Fibroblast of gingiva (primary cell): Measurements from ENCODE around the gene CTNNA3.

ENCODE experiments used
- DNase-seq: peaks from one replicate; pipeline ENCODE4 v3.0.0-alpha.2; 2011; ENCODE audit warnings: low read depth

CTNNA3 gene

DNA sequence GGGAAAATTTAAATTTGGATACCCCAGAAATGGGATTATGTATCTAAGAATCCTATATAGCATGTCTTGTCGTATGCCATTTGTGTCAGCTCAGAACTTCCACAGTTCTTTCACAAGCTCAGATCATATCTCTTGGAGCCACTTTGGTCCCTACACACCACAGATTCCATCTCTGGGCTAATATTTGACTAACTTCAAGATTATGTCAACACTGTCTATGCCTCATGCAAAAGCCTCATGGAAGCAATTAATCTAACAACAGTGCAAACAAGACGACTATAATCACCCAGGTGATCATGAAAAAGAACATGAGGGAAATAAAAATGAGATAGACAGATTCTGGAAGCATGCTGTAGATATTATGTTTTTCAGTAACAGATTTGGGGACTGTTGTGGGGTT, 581.0 kb downstream of the CTNNA3 start:
- no peak for DNase-seq

DNA sequence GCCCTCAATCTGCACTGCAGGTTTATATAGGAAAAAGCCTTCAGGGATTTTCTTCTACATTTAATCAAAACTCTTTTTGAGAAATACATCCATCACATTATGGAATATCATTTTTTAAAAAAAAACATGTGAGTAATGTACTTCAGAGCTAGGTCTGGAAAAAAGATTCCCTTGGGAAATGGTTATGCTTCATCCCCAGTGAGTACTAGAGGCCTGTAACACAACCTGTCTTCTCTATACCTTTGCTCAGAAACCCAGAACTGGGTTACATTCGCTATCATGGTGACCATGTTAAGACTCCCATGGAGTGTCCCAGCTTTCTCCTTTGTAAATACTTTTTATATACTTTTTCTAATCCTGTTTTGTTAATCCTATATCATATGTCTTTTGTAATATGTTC, 583.2 kb downstream of the CTNNA3 start:
- no peak for DNase-seq

DNA sequence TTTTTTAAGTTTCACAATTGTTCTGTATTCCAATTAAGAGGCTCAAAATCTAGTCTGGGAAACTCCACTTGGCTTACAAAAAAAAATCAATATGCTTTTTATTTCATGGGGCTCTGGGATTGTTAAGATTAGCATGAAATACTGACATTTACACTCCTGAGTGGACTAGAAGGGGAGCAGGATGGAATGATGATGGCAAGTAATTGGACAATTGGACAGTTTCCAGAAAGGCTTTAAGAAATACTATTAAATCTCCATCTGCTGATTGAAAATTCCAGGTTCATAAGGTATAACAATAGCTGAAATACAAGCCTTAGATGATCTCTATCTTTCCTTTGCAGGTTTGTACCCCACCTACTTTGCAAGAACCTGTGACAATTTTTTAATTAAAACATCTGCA, 585.7 kb downstream of the CTNNA3 start:
- no peak for DNase-seq

DNA sequence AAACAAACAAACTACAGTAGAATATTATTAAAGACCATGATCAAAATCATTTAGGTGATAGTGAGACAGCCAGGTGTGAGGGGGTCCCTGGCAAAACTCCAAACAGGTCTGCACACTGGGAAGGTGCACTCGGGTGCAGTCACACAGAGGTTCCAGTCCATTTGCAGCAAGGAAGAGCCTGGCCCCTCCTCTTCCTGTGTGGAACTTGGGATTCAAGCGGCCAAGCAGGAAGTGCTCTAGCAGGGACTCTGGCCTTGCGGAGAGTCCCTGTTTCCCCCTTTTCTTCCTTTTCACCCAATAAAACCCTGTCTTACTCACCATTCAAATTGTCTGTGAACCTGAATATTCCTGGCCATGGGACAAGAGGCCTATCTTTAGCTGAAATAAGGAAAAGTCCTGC, 588.3 kb downstream of the CTNNA3 start:
- DNase-seq: no peak

DNA sequence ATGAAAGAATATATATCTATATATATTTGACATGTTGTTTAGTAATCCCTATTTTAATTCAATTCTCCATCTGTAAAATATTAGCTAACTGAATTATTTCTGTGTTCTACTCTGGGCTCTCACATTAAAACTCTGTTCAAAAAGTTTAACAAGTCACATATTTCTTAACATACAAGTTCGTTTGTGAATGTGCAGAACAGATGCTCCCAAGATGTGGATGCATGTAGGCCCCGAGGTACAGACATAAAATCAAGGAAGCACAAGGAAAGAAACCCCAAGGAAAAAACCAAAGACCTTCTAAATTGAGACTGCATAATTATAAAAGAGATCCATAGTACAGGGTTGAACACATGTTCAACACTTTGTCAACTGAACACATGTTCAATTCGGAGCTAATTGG, 595.0 kb downstream of the CTNNA3 start:
- no peak for DNase-seq

DNA sequence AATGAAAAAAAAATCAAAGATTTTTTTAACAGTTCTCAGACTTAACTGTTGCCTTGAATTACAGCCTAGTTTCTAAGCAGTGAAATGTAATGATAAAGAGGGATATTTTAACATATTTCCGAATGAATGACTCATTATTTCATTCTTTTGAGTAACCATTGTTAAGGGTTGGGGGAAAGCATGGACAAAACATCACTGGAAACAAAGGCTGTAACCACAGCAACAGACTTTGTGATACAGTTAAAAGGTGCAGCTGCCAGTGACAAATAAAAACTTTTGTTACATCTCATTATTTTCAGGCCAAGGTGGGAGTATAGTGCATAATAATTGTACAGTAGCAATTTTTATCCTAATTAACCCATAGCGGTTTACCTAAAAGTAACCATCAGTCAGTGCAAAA, 597.5 kb downstream of the CTNNA3 start:
- no peak for DNase-seq

DNA sequence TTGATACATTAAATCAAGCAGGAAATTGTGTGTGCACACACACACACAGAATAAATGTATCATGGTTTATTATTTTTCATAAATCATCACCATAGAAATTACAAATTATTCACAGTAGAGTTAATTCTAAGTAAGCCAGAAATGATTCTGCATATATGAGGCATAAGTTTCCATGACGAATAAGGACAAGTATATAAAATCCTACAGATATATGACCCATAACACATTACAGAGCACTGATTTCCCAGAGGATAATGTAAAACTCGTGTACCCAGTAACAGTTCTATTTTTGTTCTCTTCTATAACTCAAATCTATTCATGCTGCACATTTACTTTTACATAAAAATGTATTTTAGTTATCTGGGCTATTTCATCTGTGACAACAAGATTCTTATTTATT, 600.5 kb downstream of the CTNNA3 start:
- DNase-seq: no peak

DNA sequence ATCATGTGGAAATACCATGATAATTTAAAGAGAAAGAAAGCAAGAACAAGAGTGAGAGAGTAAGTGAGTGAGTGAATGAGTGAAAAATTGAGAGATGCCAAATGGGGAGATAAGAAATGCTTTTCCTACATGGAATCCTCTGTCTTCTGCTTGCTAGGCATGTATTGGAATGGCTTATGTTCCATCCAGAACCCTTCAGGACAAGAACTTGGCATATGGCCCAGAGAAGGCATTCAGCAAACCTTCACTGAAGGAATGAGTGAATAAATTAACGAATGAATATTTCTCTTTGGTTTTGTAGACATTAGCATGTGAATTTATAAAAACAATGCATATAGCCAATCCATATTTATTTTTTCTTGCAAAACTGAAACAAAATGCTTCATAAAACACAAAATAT, 608.0 kb downstream of the CTNNA3 start:
- DNase-seq: no peak

DNA sequence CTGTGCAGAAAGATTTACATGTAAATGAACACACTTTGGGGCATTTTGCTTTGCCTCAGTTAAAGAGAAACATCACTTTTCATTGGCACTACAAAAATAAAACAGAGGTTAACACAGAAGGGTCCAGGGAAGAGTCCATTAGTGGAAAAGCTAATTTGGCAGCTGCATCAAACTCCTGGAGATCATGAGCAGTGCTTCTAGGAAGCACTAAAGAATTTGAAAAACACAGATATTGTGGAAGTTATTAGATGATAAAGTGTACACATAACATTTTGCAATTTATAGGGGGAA, 608.9 kb downstream of the CTNNA3 start:
- no peak for DNase-seq

DNA sequence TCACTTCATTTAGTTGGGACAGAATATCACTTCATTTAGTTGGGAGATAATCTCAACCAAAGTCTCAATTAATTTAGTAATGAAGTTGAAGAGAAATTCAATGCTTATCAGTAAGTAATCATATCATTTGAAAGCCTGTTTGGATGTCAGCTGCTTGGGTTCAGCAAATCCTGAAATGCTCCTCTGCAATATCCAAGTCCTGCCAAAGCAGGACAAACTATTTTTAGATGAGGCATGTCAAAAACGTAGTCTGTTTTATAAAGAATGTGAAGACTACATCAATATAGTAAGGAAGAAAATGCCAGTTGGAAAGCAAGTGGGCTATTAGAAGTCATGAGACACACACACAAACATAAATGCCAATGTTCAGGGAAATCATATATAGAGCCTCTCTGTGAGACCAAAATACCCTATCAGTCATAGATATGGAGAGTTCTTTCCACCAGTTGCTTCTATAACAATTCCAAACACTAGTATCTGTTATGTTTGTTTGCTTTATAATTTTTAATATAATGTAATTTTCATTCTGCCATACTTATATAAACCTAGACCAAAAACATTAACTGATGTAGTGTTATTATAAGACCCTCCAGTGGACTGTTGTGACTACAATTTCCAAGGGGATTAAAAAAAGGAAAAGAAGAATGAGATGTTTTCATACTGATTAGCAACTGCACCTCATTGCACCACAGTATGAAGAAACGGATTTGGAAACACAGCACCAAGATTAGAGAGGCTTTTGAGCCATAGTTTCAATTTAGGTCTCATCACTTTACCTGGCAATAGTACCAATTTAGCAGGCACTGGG, 609.5 kb downstream of the CTNNA3 start:
- DNase-seq: no peak

DNA sequence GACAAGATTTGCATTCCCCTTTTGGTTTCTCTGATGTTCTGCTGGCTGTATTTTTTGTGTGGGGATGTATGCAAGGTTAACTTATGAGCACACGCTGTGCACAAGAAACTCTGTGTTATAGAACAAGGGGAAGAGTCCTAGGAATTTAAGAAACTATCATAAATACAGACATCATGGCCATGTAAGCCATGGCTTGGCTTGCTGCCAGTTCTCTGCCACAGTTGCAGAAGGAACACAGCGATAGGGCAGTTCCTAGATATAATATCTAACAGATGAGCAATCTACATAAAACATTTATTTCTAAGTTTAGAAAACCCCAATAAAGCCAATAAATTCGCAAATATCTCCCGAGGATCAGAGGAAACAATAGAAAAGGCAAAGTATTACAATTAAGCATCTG, 616.9 kb downstream of the CTNNA3 start:
- no peak for DNase-seq

DNA sequence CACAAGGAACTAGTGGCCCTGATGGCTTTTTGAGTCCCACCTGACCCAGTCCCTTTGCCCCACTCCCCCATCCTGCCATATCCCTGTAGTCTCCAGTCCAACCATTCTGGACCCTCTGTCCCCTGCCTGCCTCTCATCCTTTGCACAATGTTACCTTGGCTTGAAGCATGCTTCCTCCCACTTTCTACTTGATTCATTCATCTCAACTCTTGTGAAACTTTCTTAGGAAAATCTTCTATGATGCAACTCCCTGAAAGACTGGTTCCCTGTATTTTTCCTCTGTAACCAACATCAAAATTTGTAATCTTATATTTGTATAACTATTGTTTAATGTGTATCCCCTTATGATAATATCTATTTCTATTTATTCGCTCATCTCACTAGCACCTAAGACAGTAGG, 618.6 kb downstream of the CTNNA3 start:
- no peak for DNase-seq

DNA sequence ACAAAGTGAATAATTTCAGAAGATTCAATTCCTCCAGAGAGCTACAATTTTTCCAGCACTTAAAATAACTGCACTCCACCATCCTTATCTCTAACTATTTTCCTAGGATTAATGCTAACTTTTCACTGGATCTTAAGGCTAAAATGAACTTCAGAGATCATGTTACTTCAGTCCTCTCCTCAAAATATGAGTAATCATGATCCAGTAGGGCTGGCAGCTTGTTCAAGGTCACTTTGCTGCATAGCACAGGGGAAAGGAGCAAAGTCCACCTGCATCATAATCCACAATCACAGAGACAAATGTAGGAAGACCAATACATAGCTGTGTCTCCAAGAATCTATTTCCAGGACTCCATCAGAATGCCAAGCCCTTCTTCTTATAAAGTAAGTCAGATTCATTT, 619.9 kb downstream of the CTNNA3 start:
- DNase-seq: no peak

DNA sequence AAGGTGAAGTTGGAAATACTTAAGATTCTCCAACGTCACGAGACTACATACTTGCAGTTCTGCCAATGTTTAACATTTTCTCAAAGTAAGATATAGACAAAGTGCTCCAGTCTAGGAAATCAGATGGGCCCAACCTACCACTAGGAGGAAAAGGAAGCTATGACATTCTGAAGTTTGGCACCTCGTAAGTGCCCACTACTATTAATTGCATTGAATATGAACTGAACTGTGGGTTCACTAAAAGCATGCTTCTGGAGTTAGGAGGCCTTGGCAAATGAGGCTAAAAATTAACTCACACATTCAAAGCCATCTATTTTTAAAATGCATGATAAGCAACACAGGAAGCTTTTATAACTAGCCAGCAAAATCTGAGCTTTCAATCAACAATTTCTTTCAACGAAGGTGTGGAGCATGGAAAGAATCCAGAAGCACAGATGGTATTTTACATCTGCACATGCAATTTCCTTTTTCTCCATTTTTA, 620.5 kb downstream of the CTNNA3 start:
- DNase-seq: no peak

DNA sequence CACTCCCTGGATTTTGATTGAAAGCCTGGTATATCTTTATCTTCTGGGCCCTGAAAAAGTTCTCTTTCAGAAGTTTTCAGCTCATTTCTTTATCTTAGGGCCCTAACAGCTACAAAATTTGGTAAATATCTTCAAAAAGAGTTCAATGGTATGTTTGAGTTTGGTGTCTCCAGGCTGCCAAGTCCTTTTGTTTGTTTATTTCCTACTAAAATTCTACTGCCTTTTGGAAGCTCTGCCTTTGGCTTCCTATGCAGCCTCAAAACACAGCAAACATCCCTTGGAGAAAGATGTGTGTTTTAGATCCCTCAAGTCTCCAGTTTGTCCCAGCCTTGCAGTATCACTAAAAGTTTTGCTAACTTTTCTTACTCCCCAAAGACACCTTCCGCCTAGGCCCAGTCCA, 623.3 kb downstream of the CTNNA3 start:
- DNase-seq: no peak

DNA sequence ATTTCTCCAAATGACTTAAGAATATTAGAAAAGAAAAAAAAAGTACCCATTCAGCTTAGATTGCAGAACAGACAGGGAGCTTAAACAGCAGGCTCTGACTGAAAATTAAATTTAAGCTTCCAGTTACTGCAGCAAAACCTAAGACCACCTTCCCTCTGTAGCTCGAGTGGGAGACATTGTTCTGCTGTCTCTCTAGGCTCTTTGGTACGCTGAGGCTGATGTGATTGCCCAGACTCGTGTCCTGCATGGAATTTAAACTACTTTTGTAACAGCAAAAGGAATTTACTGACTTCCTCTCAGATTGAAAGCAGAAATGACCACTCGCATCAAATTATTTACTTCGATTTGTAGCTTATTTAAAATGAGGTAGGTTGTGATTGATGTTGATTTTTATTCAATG, 645.6 kb downstream of the CTNNA3 start:
- no peak for DNase-seq

DNA sequence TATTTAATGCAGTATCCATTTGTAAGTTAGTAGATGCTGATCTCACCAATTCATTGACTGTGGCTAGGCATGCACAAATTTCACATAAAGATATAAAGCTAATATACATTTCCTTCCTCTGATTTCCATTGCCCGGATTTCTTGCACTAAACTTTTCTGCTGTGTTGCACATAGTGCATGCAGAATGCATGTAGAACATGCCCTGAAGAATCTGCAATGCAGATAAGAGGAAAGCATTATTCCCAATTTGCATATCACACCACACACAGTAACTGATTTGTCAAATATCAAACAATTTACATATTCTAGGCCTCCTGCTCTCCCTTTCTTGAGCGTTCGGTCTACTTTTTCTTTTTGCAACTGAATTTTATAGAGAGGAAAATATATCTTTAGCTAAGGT, 646.0 kb downstream of the CTNNA3 start:
- DNase-seq: no peak

DNA sequence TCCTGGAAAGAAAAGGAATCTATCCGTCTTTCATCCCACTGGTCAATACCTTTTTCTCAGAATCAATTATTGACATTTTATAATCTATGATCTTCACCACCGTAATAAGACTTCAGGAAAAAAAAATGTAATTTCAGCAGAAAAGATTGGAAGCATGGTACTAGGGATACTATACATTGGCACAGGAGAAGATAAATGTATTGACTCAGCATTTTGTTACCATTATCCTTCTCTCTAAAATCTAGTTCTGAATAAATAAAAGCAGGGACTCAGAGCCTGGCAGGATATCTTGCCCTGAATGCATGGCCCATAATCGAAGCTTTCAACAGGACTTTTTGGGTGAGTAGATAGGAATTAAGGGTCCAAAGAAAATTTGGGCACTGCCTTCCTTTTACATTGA, 649.5 kb downstream of the CTNNA3 start:
- no peak for DNase-seq

DNA sequence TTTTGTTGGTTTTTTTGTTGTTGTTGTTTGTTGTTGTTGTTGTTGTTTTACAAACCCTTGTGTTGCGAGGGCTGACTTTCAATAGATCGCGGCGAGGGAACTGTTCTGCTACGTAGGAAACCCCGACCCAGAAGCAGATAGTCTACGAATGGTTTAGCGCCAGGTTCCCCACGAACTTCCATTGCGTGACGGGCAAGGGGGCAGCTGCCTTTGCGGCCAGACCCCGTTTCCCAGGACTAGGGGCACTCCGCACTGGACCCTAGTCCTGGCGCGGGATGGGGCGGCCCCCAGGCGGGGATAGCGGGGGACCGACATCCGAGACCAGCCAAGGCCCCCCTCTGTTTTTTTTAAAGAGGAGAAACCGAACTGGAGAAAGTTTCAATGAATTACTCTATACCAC, 650.6 kb downstream of the CTNNA3 start:
- DNase-seq: no peak

DNA sequence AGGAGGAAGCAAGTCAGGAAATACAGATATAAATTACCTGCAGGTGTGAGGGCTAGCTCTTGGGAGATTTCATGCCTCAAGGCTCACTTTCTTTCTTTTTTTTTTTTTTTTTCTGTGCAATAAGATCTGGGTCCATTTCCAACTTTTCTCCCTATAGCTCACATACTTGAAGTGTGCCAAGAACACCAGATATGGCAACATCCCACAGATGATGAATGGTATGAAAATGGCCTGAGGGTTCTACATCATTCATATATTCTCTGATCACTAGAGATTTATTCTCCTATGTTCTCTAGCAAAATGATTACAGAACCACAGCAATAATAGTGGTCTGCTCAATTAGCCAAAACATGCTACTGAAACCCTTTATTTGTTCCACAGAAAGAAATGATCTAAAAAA, 653.0 kb downstream of the CTNNA3 start:
- no peak for DNase-seq

DNA sequence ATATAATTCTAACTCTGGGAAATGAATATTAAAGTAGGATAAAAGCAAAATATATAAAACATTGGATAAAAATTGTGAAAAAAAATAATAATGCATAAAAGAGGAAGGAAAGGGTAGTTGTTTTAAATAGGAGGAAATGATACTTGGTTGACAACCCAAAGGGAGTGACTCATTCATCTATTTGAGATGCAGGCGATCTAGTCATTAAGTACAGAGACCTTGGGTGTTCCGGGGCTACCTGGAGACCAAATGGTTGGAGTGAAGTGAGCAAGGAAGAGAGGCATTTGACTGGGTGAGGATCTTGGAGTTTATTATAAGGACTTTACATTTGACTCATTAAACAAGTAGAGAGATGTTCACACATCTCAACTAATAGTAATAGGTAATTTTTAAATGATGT, 659.2 kb downstream of the CTNNA3 start:
- no peak for DNase-seq

DNA sequence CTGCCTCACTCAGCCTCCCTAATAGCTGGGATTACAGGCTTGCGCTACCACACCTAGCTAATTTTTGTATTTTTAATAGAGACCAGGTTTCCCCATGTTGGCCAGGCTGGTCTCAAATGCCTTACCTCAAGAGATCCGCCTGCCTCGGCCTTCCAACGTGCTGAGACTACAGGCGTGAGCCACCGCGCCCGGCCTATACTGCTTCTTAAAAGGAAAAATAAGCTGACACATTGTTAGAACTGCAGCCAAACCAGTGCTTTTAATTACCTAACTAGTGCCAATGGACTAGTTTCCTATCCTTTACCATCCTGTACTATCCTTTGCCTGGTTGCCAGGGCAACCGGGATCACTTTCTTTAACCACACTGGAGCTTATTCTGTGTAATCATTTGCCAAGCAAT, 662.1 kb downstream of the CTNNA3 start:
- DNase-seq: no peak

DNA sequence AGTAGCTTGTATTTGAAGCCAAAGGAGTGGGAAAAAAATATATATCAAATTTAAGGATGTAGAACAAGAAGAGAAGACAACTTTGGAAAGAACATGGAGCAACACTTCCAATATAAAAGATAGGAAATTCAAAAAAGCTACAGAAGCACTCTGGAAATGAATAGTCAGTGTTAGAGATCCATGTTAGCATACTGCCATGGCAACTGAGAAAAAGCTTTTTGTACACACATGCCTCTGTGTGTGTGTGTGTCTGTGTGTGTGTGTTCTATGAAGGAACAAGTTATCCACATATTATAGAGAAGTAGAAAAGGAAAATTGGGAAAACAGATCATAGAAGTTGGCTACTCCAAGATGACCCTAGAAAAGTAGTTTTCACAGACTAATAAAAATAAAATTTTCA, 673.9 kb downstream of the CTNNA3 start:
- no peak for DNase-seq

DNA sequence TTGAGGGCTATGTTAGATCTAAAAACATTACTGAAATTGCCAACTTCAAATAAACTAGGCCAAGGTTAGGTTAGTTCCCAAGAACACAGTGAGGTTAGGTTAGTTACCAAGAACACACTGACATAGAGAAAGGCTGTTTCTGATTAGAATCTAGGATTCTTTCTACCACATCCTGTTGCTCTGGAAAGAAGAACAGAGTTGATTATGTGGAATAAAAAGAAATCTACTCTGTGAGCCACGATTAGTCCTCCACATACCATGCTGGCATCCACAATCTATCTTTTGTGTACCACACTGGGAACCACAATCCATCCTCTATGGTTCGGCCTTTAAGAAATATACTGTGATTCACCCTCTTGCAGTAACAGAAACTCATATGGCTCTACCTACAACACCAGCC, 678.8 kb downstream of the CTNNA3 start:
- no peak for DNase-seq

DNA sequence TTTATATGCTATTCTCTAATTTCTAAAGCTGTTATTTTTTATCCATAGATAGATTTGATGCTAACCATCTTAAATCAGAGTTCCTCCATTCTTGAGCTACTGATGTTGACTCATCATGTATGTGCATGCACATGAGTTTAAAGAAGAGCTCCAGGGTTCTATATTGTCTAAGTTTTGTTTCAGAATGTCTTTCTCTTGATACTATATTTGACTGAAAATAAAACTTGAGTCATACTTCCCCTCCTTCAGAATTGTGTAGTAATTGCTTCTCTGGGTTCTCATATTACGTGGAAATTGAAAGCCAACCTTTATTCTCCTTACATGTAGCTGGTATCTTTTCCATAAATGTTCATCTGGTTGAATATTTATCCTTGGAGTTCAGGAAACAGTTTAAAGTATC, 680.8 kb downstream of the CTNNA3 start:
- DNase-seq: no peak
